Nephron progenitor cell (in vitro differentiated cells): ENCODE results near the gene KLHDC1.

Experiments
- DNase-seq: peaks from one replicate; pipeline ENCODE4 v3.0.0; 2021
- H3K27ac Mint-ChIP-seq: 2 replicates; pipeline ENCODE4 v1.8.0; 2021; ENCODE audit warnings: mild to moderate bottlenecking, moderate library complexity, mixed read lengths
- H3K27me3 Mint-ChIP-seq: 2 replicates; pipeline ENCODE4 v1.8.0; 2021; ENCODE audit warnings: mild to moderate bottlenecking, low read depth, mixed read lengths; ENCODE audit not compliant: poor library complexity
- H3K36me3 Mint-ChIP-seq: 2 replicates; pipeline ENCODE4 v1.8.0; 2021; ENCODE audit warnings: low read depth, mixed read lengths
- H3K4me1 Mint-ChIP-seq: 2 replicates; pipeline ENCODE4 v1.8.0; 2021; ENCODE audit warnings: mixed read lengths
- H3K4me3 Mint-ChIP-seq: 2 replicates; pipeline ENCODE4 v1.8.0; 2021; ENCODE audit warnings: mild to moderate bottlenecking, moderate library complexity, mixed read lengths
- H3K9me3 Mint-ChIP-seq: 2 replicates; pipeline ENCODE4 v1.8.0; 2021; ENCODE audit warnings: mild to moderate bottlenecking, moderate library complexity, mixed read lengths
- CTCF ChIP-seq: fragments of 200-600 bp; sonication (generic); IDR thresholded peaks from 2 replicates; pipeline ENCODE4 v1.5.0; 2021; ENCODE audit warnings: antibody characterized with exemption

Gene KLHDC1

GRCh38 chr14:49796025-49796424, 103.1 kb downstream of the KLHDC1 start:
- no peaks in the 10 kb centered on the region for H3K27me3 Mint-ChIP-seq
- no peaks in the 10 kb centered on the region for H3K4me1 Mint-ChIP-seq
- no peak for TF ChIP-seq CTCF
- H3K9me3 Mint-ChIP-seq, result no peaks in the 10 kb centered on the region
- H3K27ac Mint-ChIP-seq, result peak overlapping the region; percentile 48
- H3K4me3 Mint-ChIP-seq, result no peak overlapping the region
- DNase-seq, result no peak
- H3K36me3 Mint-ChIP-seq, result peaks cover 65% of the 10 kb centered on the region
